ENCODE data around the gene SESTD1. TPM values are rescaled to one million over a fixed set of nuclear protein-coding genes. Genes with fewer than 3 reads are reported as not detected.

SESTD1 gene
- total and polyA plus RNA-seq, 2 of the 8 experiments (the other 6 are each of a cell fraction or from before 2014, with no cell fraction given): 5.2 to 49.6 TPM

GRCh38 chr2:179239838-179240237 is 24.8 kb downstream of the SESTD1 start (continued):
- no peak for TF ChIP-seq NANOG (IDR thresholded peaks at IDR 0.05; ENCODE audit: insufficient read depth, low read depth, low read length, poor library complexity, severe bottlenecking)
- TF ChIP-seq RFX5 (IDR thresholded peaks at IDR 0.05; ENCODE audit: borderline replicate concordance, low read depth, low read length): no peak
- TF ChIP-seq, protein P1, sequence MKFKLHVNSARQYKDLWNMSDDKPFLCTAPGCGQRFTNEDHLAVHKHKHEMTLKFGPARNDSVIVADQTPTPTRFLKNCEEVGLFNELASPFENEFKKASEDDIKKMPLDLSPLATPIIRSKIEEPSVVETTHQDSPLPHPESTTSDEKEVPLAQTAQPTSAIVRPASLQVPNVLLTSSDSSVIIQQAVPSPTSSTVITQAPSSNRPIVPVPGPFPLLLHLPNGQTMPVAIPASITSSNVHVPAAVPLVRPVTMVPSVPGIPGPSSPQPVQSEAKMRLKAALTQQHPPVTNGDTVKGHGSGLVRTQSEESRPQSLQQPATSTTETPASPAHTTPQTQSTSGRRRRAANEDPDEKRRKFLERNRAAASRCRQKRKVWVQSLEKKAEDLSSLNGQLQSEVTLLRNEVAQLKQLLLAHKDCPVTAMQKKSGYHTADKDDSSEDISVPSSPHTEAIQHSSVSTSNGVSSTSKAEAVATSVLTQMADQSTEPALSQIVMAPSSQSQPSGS (IDR thresholded peaks at IDR 0.05; ENCODE audit: low read length): no peak
- no peak for TF ChIP-seq BCL11A (IDR thresholded peaks at IDR 0.05; ENCODE audit: low read depth in 2 of 2, low read length in 2 of 2)
- no peak for TF ChIP-seq SIRT6 (IDR thresholded peaks at IDR 0.05; ENCODE audit: low read length)
- TF ChIP-seq SP2 (IDR thresholded peaks at IDR 0.05; ENCODE audit: low read length): no peak
- TF ChIP-seq SIN3A (conservative IDR thresholded peaks at IDR 0.05 in 1 of 2, IDR thresholded peaks at IDR 0.05 in 1 of 2; ENCODE audit: low read depth in 1 of 2, low read length in 2 of 2): no peak
